GM18867 (cell line): Measurements from ENCODE around the gene HLA-DOB.

Experiments used
- ATAC-seq: cut with Tn5 transposase; IDR thresholded peaks from one replicate; pipeline ENCODE4 v1.9.1; 2021; ENCODE audit warnings: mild to moderate bottlenecking, moderate library complexity; ENCODE audit not compliant: unreplicated experiment

The HLA-DOB gene

DNA sequence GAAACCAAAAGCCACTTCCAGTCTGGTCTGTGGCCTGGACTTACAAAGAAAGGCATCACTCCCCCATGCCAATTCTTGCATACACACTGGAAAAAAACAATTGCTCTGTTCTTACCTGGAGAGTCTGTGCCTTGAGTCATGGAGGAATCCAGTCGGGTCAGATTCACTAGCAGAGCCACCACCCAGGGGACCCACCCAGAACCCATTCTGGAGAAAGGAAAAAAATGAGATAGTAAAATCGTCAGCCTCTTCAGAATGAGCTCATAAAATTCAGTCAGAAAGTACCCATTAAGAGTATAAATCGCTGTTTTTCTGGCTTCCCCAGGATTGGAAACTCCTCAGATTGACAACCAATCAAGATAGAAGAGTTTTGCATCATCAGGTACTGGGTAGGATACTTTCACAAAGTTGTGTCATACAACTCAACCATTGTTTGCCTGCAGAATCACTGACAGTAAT lies at the start of gene HLA-DOB:
HLA-DOB (minus strand) TSS at position 257 of the 459 bp plus-strand sequence; CDS start at position 206, 51 bp downstream.
- peak; percentile 46 for ATAC-seq

DNA sequence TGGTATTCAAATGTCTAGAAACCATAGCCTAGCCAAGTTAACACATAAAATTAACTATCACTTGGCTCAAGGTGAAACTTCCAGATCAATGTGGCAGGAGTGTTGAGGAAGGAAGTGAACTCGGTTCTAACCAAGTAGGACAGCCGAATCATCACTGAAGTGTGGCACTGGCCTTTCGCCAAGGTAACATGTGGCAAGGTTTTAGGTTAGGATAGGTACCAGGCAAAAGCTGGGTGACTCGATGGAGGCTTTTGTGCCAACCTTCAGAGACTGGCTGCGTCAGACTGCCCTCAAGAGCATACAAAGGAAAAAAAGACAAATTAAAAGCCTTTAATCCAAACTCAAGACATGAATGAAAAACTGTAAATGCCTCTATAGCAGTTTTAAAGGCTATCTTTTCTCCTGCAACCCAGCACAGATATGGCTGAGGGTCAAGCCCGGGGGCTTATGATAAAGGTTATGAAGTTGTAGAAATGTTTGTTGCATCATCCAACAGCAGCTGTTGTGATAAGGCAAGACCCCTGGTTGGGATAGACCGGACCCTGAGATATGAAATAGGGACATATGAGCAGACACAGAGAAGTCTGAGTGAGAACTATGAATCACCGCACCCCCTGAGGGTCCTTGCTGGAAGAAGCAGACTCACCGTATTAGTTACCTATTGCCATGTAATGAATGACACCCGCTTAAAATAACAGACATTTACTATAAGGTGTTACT lies 49.1 kb upstream of the HLA-DOB start:
- no peak for ATAC-seq

DNA sequence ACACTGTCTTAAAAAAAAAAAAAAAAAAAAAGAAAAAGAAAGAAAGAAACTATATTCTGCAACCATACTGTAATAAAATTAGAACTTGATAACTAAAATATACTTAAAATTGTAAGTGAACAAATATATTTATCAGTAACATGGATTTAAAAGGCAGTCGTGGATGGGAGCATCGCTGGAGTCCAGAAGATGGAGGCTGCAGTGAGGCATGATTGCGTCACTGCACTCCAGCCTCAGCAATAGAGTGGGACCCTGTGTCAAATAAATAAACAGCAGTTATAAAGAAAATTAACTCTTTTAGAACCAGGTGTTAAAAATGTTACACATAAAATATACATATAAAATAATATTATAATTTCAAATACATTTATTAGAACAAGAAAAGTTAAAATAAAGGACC lies 45.9 kb upstream of the HLA-DOB start:
- ATAC-seq, result no peak

DNA sequence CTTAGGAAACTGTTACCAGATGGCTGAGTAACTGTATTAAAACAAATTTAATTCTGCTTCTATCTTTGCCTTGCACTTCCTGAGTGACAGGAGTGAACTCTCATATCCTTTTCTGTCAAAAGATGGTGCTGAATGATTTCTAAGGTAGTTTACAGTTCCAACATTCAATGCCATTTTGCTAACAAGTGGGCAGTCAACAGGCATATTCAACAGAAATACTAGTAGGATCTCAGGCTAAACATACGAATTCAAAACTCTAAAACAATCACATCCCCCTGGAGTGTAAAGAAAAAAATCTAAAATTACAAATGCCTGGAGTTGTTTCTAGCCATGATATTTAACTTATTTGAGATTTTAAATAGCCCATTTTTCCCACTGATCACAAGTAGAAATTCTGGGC lies 43.9 kb upstream of the HLA-DOB start:
- no peak for ATAC-seq

DNA sequence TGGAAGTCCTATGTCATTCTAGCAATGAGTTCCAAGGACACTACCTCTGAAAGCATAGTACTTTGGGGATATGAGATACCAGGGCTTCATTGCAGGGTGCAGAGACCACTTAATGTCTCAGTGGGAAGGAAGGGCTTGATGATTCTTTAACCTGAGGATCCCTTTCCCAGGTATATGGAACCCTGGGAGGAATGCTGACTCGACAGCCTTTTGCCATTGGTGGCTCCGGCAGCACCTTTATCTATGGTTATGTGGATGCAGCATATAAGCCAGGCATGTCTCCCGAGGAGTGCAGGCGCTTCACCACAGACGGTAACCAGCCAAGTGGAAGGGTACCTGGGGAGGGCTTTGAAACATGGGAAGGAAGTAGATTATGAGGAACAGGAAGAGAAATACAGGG lies 41.4 kb upstream of the HLA-DOB start:
- no peak for ATAC-seq

DNA sequence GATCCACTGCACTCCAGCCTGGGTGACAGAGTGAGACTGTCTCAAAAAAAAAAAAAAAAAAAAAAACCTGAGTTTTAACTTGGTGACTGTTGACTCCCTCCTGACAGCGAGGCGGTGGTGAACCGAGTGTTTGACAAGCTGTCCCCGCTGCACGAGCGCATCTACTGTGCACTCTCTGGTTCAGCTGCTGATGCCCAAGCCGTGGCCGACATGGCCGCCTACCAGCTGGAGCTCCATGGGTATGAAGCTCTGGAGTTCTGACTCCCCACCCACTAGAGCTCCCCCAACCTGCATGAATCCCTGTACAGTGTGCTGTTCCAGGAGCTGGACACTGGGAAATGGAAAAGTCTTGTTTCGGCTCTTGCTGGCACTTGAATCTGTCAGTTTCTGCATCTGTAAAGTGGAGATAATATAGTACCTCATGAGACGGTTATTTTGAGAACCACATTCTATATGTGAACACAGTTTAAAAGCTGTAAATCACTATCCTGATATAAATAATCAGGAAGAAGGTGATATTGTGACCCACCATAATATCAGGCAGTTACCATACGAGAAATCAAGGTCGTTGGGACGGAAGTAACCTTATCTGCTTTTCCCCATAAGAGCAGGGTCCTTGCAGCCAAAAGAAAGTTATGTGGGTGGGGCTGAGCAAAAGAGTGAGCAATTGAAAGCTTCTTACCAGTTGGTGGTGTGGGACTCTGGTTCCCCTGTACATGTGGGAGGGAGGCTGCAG lies 40.5 kb upstream of the HLA-DOB start:
- no peak for ATAC-seq

DNA sequence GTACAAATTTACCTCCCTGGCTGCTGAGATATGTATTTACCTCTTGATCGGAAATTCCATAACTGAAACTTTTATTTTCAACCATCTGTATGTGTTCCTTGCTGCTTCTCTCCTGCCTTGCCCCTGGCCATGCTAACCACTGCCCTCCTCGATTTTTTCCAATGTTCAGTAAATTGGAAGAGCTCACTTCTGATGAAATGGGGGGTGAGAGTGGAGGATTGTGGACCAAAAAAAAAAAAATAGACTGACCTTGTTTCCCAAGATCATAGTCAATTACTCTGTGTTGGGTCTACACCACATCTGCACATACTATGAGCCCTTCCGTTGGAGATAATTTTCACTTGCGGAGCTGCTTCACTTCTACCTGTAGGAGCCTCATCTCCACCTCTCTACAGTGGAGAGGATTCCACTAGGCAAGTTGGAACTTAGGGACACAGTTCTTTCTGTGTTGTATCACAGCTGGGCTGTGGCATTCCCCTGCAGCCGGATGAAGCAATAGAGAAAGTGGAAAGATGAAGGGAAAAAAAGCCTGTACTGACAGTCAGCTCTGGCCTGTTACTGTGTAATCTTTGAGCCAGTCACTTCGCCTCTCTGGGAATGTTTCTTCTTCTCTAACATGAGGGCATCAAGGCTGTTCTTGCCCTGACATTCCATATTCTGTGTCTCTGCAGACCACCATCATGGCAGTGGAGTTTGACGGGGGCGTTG lies 38.8 kb upstream of the HLA-DOB start:
- ATAC-seq, result no peak

DNA sequence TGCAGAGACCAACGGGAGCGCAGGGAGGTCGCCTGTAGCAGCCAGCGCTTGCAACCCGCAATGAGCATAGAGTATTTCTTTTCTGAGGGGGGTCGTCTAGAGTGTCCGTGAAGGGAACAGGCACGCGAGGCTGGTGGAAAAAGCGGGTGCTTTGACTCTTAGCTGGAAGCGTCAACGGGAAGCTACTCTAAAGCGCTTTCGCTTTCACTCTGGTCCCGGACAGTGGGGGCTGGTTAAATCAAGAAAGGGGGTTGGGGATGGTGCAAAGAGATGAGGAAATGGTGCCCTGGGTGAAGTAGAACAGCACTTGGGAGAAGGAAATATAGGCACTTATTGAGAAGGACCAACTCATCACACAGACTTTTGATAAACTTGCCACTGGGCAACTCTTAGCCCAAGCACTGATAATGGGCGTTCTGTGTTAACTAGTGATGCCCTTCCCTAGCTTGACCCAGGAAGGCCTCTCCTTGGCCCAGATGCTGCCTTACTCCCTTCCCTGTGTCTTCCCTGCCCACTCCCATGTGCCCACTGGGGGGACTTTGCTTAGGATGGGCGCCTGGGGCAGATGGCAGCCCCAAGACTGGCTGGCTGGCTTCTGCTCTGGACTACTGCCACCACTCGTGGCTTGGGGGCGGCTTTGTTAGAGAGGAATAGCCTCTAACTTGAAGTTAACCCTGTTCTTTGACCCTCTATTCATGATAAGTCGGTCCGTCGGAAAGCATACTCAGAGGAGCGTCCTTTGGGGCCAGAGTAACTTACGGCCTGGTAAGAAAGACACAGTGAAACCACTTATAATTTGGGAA lies 37.8 kb upstream of the HLA-DOB start:
- ATAC-seq, result peak; percentile 17

DNA sequence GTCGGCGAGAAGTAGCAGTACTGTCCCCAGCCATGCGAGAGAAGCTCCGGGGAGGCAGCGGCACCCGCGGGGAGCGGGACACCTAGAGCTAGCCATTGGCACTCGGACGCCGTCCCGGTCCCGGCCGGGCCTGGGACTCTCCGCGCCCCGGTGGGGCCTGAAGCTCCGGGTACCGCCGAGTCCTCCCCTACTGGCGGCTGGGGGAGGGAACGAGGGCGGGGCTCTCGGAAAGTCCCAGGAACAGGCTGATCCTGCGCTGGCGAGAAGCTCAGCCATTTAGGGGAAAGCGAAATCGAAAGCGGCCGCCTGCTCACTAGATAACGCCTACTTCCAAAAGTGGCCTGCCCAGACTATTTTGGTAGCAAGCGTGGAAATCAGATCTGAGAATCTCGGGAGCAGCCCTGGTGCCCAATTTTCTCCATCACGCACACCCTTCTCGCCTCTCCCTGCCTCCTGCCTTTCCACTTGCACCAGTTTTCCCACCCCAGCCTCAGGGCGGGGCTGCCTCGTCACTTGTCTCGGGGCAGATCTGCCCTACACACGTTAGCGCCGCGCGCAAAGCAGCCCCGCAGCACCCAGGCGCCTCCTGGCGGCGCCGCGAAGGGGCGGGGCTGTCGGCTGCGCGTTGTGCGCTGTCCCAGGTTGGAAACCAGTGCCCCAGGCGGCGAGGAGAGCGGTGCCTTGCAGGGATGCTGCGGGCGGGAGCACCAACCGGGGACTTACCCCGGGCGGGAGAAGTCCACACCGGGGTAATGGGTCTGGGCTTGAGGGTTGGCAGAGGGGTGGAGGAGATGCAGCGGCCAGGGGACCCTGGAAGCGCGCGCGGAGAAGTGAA lies 37.0 kb upstream of the HLA-DOB start, which contains the start of the genes PSMB9 and TAP1:
PSMB9 (plus strand) TSS at position 652 of the 835 bp plus-strand sequence; CDS start at position 690, 38 bp downstream.
TAP1 (minus strand) TSS at position 164 of the 835 bp plus-strand sequence; CDS start at position 96, 68 bp downstream.
- ATAC-seq, result peak; percentile 73

DNA sequence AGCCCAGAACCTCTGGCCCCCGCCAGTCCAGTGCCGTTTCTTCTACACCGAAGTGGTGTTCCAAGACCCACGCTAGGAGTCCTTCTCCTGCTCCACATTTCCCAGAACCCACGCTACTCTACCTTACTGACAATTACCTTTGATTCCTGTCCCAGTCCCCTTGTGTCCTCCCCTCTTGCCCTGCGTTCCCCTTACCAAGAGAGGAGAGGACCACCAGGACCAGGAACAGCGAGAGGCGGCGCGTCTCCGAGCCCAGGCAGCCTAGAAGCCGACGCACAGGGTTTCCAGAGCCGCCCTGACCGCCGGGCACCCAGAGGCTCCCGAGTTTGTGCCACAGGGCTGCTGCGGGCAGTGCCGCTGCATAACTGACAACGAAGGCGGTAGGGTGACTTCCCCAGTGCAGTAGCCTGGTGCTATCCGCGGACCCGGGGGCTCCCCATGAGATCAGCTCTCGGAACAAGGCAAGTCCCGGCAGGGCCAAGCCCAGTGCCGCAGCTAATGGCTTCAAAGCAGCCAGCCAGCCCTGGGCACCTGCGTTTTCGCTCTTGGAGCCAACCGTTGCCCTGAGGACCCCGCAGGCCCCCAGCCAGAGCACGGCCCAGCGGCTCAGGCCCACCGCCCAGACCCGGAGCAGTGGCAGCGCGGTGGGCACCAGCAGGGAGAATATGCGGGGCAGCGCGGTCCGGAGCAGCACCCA lies 36.2 kb upstream of the HLA-DOB start:
- ATAC-seq, result peak; percentile 14

DNA sequence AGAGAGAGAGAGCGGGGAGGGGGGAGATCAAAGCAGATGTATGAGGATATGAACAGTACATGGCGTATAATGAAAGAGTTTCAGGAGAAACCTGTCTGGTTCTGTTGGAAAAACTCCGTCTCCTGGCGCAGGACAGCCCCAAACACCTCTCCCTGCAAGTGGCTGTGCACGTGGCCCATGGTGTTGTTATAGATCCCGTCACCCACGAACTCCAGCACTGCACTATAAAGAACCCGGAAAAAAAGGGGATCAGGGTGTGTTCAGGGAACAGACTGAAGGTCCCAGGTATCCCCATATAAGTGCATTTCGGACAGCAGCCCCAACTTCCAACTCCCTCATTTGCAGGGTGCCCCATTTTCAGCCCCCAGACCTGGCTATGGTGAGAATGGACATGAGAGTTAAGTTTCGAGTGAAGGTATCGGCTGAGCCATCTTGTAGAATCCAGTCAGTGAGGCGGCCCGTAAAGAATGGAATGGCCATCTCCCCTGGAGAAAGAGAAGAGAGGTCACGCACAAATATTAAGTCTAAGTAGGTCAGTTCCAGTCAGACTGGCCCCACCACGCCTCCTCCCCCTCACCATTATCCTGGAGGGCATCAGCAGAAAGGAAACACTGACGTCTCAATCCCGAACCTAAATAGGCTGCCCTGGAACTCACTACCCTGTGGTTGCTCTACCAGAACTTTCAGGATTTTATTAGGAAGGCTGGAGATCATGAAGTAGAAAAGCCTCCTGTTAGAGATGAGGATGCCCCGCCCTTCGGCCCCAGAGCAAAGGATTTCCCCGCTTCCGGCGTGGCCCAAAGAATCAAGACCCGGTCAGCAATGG lies 35.4 kb upstream of the HLA-DOB start:
- no peak for ATAC-seq

DNA sequence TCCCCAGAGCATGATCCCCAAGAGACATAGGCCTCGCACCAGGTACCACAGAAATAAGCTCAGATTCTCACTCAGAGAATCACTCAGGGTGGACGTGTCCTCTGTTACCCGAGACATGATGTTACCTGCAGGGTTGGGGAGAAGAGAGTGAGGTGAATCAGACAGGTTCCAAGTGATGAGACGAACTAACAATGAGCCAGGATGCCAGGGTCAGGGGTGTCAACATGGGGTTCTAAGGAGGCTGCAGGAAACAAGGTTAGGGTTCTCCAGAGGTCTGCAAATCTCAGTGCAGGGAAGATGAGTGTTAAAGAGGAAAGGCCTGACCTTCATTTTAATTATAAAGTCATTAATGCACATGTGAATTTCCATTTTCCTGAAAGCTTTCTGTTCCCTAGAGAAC lies 34.2 kb upstream of the HLA-DOB start:
- ATAC-seq, result no peak

DNA sequence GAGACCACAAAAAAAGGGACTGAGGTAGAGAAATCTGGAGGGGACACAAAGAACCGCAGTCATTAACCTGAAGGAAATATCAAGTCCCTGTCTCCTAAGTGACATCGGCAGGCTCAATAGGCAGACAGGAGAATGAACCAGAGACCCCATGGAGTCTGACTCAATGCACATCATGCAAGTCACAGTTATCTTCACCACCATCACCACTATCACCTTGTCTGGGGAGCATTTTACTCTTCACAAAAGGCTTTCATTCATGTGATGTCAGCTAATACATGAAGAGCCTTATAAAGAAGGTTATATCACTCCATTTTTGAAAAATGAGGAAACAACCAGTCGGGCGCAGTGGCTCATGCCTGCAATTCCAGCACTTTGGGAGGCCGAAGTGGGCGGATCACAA lies 32.3 kb upstream of the HLA-DOB start:
- ATAC-seq, result no peak

DNA sequence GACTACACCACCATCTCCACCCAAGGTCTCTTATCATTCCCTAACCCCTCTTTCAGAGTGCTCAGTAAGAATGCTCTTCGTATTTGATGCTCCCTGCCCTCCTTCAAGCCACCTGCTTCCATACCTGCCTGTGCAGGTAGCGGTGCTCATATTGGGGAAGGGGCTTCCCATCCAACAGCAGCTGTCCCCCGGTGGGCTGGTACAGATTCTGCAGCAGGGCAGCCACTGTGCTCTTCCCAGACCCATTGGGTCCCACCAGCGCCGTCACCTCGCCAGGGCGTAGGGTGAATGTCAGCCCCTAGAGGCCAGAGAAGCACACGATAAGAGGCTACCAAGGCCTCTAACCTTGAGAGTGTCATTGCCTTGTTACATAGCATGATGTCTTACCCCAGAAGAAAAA lies 31.0 kb upstream of the HLA-DOB start:
- ATAC-seq, result no peak

DNA sequence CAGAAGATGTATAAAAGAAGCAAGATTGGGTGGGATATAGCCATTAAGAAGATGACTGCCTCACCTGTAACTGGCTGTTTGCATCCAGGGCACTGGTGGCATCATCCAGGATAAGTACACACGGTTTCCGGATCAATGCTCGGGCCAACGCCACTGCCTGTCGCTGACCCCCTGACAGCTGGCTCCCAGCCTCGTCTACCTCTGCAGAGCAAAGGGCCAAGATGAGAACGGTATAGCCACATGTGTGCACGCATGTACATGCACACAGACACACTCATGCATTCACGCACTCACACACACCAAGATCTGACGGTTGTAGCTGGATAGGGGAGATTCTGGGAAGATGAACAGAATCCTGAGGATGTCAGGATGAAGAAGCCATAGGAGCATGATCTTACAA lies 30.2 kb upstream of the HLA-DOB start:
- no peak for ATAC-seq

DNA sequence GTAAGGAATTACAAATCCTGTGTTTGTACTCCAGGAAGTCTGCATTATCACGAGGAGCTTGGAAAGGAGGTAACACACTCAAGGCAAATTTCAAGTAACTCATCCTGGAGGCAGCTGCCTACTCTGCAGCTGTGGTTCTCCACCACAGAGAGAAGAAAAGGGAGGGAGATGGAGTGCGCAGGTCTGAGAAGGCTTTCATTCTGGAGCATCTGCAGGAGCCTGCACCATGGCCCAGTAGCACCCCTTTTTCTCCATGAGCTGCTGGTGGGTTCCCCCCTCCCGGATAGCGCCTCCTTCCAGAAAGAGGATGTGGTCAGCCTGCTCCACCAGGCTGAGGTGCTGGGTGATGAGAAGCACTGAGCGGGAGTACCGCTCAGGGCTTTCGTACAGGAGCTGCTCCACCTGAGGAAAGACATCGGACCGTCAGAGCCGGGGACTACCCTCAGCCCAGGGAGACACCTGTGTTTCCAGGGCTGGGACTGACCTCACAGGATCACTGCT lies 28.6 kb upstream of the HLA-DOB start:
- no peak for ATAC-seq

DNA sequence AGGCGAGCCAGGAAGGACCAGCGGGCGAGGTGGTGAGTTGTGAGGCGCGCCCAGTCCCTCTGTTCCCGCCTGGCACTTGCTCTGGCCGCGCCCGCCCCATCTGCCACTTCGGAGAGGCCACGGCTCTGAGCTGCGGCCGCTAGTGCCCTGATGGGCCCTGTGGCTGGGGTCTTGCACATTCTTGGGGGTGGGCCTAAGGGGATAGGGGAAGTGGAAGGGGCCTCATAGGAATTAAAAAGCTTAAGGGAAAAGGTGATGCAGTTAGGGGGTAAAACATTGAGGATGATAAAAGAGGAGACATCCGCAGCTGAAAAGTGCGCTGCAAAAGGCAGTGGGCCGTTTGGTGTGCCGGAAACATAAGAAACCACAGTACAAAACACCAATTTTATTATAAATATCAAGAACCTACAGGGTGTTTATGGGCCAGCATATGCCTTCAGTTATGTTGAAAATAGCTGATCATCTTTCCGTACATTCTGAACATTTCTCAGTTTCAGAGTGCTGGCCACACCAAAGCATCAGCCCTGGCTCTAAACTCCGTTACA lies 28.1 kb upstream of the HLA-DOB start:
- no peak for ATAC-seq
